Smooth muscle cell (in vitro differentiated cells): ENCODE measurements around the gene CRAT. TPM values are rescaled to one million over a fixed set of nuclear protein-coding genes. Genes with fewer than 3 reads are reported as not detected.
A peak's percentile ranks its signal among the peaks of the same experiment; 100 is the strongest.

Experiments used
- DNase-seq: peaks from one replicate; lab custom pipeline; 2025; ENCODE audit not compliant: unreplicated experiment; lab: John Stamatoyannopoulos, UW
- H2AFZ ChIP-seq: fragments of 200-600 bp; sonication (generic); 2 replicates; pipeline ENCODE4 v1.6.0; 2016; ENCODE audit warnings: antibody characterized with exemption, low read depth, mild to moderate bottlenecking
- H3F3A ChIP-seq: fragments of 200-600 bp; sonication (generic); 2 replicates; pipeline ENCODE4 v1.6.0; 2017; ENCODE audit warnings: antibody characterized with exemption, low read depth
- H3K27ac ChIP-seq: fragments of 200-600 bp; sonication (generic); 2 replicates; pipeline ENCODE4 v1.5.1; 2016; ENCODE audit warnings: low read depth, mild to moderate bottlenecking
- H3K27me3 ChIP-seq: fragments of 200-600 bp; sonication (generic); 2 replicates; pipeline ENCODE4 v1.6.1; 2016; ENCODE audit warnings: low read depth, mild to moderate bottlenecking
- H3K36me3 ChIP-seq: fragments of 200-600 bp; sonication (generic); 2 replicates; pipeline ENCODE4 v1.5.1; 2016; ENCODE audit warnings: low read depth
- H3K4me1 ChIP-seq: fragments of 200-600 bp; sonication (generic); 2 replicates; pipeline ENCODE4 v1.5.1; 2016; ENCODE audit warnings: low read depth
- H3K4me2 ChIP-seq: fragments of 200-600 bp; sonication (generic); 2 replicates; pipeline ENCODE4 v1.6.0; 2016; ENCODE audit warnings: mild to moderate bottlenecking
- H3K4me3 ChIP-seq: fragments of 200-600 bp; sonication (generic); 2 replicates; pipeline ENCODE4 v1.5.1; 2016; ENCODE audit warnings: mild to moderate bottlenecking
- H3K79me2 ChIP-seq: fragments of 200-600 bp; sonication (generic); 2 replicates; pipeline ENCODE4 v1.6.0; 2016; ENCODE audit warnings: low read depth, mild to moderate bottlenecking
- H3K9ac ChIP-seq: fragments of 200-600 bp; sonication (generic); 2 replicates; pipeline ENCODE4 v1.6.0; 2016; ENCODE audit warnings: low read depth
- H3K9me3 ChIP-seq: fragments of 200-600 bp; sonication (generic); replicated peaks from 2 replicates; pipeline ENCODE4 v1.5.1; 2016; ENCODE audit warnings: low read depth
- H4K20me1 ChIP-seq: fragments of 200-600 bp; sonication (generic); 2 replicates; pipeline ENCODE4 v1.6.0; 2016; ENCODE audit warnings: low read depth
- CTCF ChIP-seq: fragments of 200-600 bp; sonication (generic); IDR thresholded peaks from 2 replicates; pipeline ENCODE4 v1.5.1; 2017; ENCODE audit warnings: borderline replicate concordance, mild to moderate bottlenecking, antibody characterized with exemption; ENCODE audit not compliant: insufficient read depth, poor library complexity, severe bottlenecking
- WGBS: methylation state at CpG from one replicate; pipeline ENCODE4 v1.1.7; 2016; ENCODE audit warnings: low lambda C conversion rate; 5-methylcytosine and 5-hydroxymethylcytosine counted together
- polyA plus RNA-seq: library from polyadenylated mRNA; unstranded; fragments of >200 nt; fragmentation: Nextera tagmentation; extraction: Ambion mirVana; gene quantifications from 2 replicates; pipeline ENCODE4 v1.2.1, GENCODE V29; 2016
- total RNA-seq: library from RNA; depleted of rRNA; stranded (reverse); fragments of >200 nt; gene quantifications from 2 replicates; pipeline ENCODE4 v1.2.3, GENCODE V29; 2014

Gene CRAT
- total and polyA plus RNA-seq, 2 experiments from 2014 or later = 20.0 to 52.3 TPM

- under 1% methylated on average over 26 of the region's 37 CpGs for WGBS
- H2AFZ ChIP-seq = peak overlapping the region; percentile 92
- peak overlapping the region; percentile 84 for H3K27ac ChIP-seq
- H3K4me3 ChIP-seq = peak overlapping the region; percentile 90
- no peak for TF ChIP-seq CTCF
- H3K27me3 ChIP-seq = no peaks in the 10 kb centered on the region
- peaks cover 44% of the 10 kb centered on the region for H3K79me2 ChIP-seq
- DNase-seq = peak; percentile 35
- no peaks in the 10 kb centered on the region for H3K36me3 ChIP-seq
- H3K4me2 ChIP-seq = peak overlapping the region; percentile 89
- no peaks in the 10 kb centered on the region for H3F3A ChIP-seq
- peaks cover 9% of the 10 kb centered on the region for H3K4me1 ChIP-seq
- no peaks in the 10 kb centered on the region for H3K9me3 ChIP-seq
- H3K9ac ChIP-seq = peak overlapping the region; percentile 78
- H4K20me1 ChIP-seq = peaks cover 12% of the 10 kb centered on the region
These were observed 1.0 kb upstream of the CRAT start for GRCh38 chr9:129111528-129112151.

GRCh38 chr9:129109952-129110739 lies 447 bp downstream of the CRAT start:
- Histone ChIP-seq H4K20me1 (peaks cover 9% of the 10 kb centered on the region), H3K9me3 (no peaks in the 10 kb centered on the region), H3K4me3 (peak overlapping the region; percentile 90), H3K9ac (peak overlapping the region; percentile 71), H3K79me2 (peaks cover 31% of the 10 kb centered on the region), H3K4me2 (peak overlapping the region; percentile 85), H3K4me1 (peaks cover 9% of the 10 kb centered on the region), H3K27ac (no peak overlapping the region), H2AFZ (peak overlapping the region; percentile 96), H3K27me3 (no peaks in the 10 kb centered on the region), H3K36me3 (no peaks in the 10 kb centered on the region), H3F3A (no peaks in the 10 kb centered on the region)
- no peak for DNase-seq
- WGBS = 6% methylated on average over 64 of the region's 64 CpGs
- TF ChIP-seq CTCF = no peak

- no peak overlapping the region for H2AFZ ChIP-seq
- no peaks in the 10 kb centered on the region for H3F3A ChIP-seq
- peak overlapping the region; percentile 90 for H3K4me3 ChIP-seq
- peaks cover 9% of the 10 kb centered on the region for H3K4me1 ChIP-seq
- WGBS = 78% methylated on average over 7 of the region's 7 CpGs
- no peaks in the 10 kb centered on the region for H3K27me3 ChIP-seq
- no peak overlapping the region for H3K9ac ChIP-seq
- H3K4me2 ChIP-seq = peak overlapping the region; percentile 85
- no peak for TF ChIP-seq CTCF
- no peak for DNase-seq
- H3K36me3 ChIP-seq = no peaks in the 10 kb centered on the region
- H3K79me2 ChIP-seq = peaks cover 25% of the 10 kb centered on the region
- H4K20me1 ChIP-seq = peaks cover 4% of the 10 kb centered on the region
- H3K9me3 ChIP-seq = no peaks in the 10 kb centered on the region
- no peak overlapping the region for H3K27ac ChIP-seq
These were observed 1.1 kb downstream of the CRAT start for GRCh38 chr9:129109537-129109903.
